Right lobe of liver (tissue), 4 donors: ENCODE results near the gene CDH13.

ENCODE experiments used
- CTCF ChIP-seq, 4 donors: fragments of 200-600 bp in 3 of 4; fragments of 450-650 bp in 1 of 4; IDR thresholded peaks; one replicate each; pipeline versions ENCODE4 v1.5.1 to v1.8.0; 2016 to 2022; ENCODE audit warnings: antibody characterized with exemption in 4 of 4, mild to moderate bottlenecking in 2 of 4
- POLR2A ChIP-seq: fragments of 450-650 bp; IDR thresholded peaks from one replicate; pipeline ENCODE4 v1.6.1; 2017; ENCODE audit warnings: antibody characterized with exemption, mild to moderate bottlenecking
- donor health status: DM: no; HTN: no; CAD: no.
- donor health status: DM: no; HTN: no; CAD: no.
- donor health status: DM: no; HTN: yes; CAD: no.

- TF ChIP-seq CTCF (IDR thresholded peaks at IDR 0.05) (no peak), POLR2A (no peak)
Measured at GRCh38 chr16:83700918-83701317, 1074.1 kb downstream of the CDH13 start.
